HEK293 (cell line): Measurements from ENCODE around the gene NINJ1.

Source experiments
- CTCF ChIA-PET: fragments of 350-600 bp; formaldehyde crosslinking; extraction: SDS; loops from one replicate; lab custom pipeline; 2021; ENCODE audit warnings: antibody characterized with exemption; lab: Yijun Ruan, JAX
- POLR2A ChIA-PET: fragments of 300-600 bp; formaldehyde crosslinking; extraction: SDS; loops from one replicate; lab custom pipeline; 2020; ENCODE audit warnings: antibody characterized with exemption, inconsistent platforms; lab: Yijun Ruan, JAX
- H3K27ac ChIP-seq: fragments of 200-500 bp; sonication (Bioruptor generic); 2 replicates; pipeline ENCODE4 v1.5.1; 2014; ENCODE audit warnings: low read depth, low read length, control low read depth, inconsistent platforms; ENCODE audit errors: extremely low read depth
- H3K36me3 ChIP-seq, 2 experiments: fragments of 200-500 bp in 1 of 2; sonication (Bioruptor generic) in 1 of 2; 1 replicate in 1 of 2; 2 replicates in 1 of 2; pipeline ENCODE4 v1.5.1; 2014 to 2017; ENCODE audit warnings: inconsistent platforms in 2 of 2, low read length in 2 of 2; ENCODE audit not compliant: control insufficient read depth in 2 of 2, insufficient read depth in 1 of 2
- H3K4me1 ChIP-seq: fragments of 200-500 bp; sonication (Bioruptor generic); 2 replicates; pipeline ENCODE4 v1.5.1; 2014; ENCODE audit warnings: mild to moderate bottlenecking, low read length, inconsistent platforms; ENCODE audit not compliant: control insufficient read depth, insufficient read depth
- H3K4me3 ChIP-seq: 2 replicates; pipeline ENCODE4 v1.5.1; 2011; ENCODE audit warnings: low read depth, mild to moderate bottlenecking, control low read depth, low read length, moderate library complexity
- H3K9me3 ChIP-seq: fragments of 200-500 bp; sonication (Bioruptor generic); 2 replicates; pipeline ENCODE4 v1.5.1; 2014; ENCODE audit warnings: low read depth, low read length, inconsistent platforms; ENCODE audit not compliant: control insufficient read depth, insufficient read depth
- KLF1 ChIP-seq: fragments of 450-650 bp; formaldehyde crosslinking; IDR thresholded peaks from 2 replicates; pipeline ENCODE4 v1.5.1; 2016; ENCODE audit warnings: missing biosample characterization, missing genetic modification characterization
- MYNN ChIP-seq: fragments of 450-650 bp; formaldehyde crosslinking; IDR thresholded peaks from 2 replicates; pipeline ENCODE4 v1.5.1; 2016; ENCODE audit warnings: missing biosample characterization, missing genetic modification characterization, borderline replicate concordance
- SCRT1 ChIP-seq: fragments of 450-650 bp; formaldehyde crosslinking; IDR thresholded peaks from 2 replicates; pipeline ENCODE4 v1.5.1; 2016; ENCODE audit warnings: missing biosample characterization, missing genetic modification characterization, borderline replicate concordance
- YY2 ChIP-seq: fragments of 450-650 bp; formaldehyde crosslinking; IDR thresholded peaks from 2 replicates; pipeline ENCODE4 v1.5.1; 2016; ENCODE audit warnings: missing biosample characterization, missing genetic modification characterization
- ZBTB8A ChIP-seq: fragments of 450-650 bp; formaldehyde crosslinking; IDR thresholded peaks from 2 replicates; pipeline ENCODE4 v1.5.1; 2016; ENCODE audit warnings: missing biosample characterization, missing genetic modification characterization
- ZFP37 ChIP-seq: fragments of 450-650 bp; formaldehyde crosslinking; IDR thresholded peaks from 2 replicates; pipeline ENCODE4 v1.5.1; 2016; ENCODE audit warnings: missing biosample characterization, missing genetic modification characterization
- ZNF112 ChIP-seq: fragments of 450-650 bp; formaldehyde crosslinking; IDR thresholded peaks from 2 replicates; pipeline ENCODE4 v1.5.0; 2017; ENCODE audit warnings: missing biosample characterization, missing genetic modification characterization
- ZNF133 ChIP-seq: fragments of 450-650 bp; formaldehyde crosslinking; IDR thresholded peaks from 2 replicates; pipeline ENCODE4 v1.5.1; 2016; ENCODE audit warnings: missing biosample characterization, missing genetic modification characterization
- ZNF148 ChIP-seq: fragments of 450-650 bp; formaldehyde crosslinking; IDR thresholded peaks from 2 replicates; pipeline ENCODE4 v1.5.0; 2017; ENCODE audit warnings: missing biosample characterization, missing genetic modification characterization, borderline replicate concordance
- ZNF157 ChIP-seq: fragments of 450-650 bp; formaldehyde crosslinking; IDR thresholded peaks from 2 replicates; pipeline ENCODE4 v1.5.1; 2016; ENCODE audit warnings: missing biosample characterization, missing genetic modification characterization
- ZNF184 ChIP-seq: fragments of 450-650 bp; IDR thresholded peaks from 2 replicates; pipeline ENCODE4 v1.5.1; 2018; ENCODE audit warnings: missing biosample characterization, mild to moderate bottlenecking, missing genetic modification characterization
- ZNF202 ChIP-seq: fragments of 450-650 bp; formaldehyde crosslinking; IDR thresholded peaks from 2 replicates; pipeline ENCODE4 v1.5.1; 2016; ENCODE audit warnings: missing biosample characterization, missing genetic modification characterization, borderline replicate concordance
- ZNF266 ChIP-seq: fragments of 450-650 bp; formaldehyde crosslinking; IDR thresholded peaks from 2 replicates; pipeline ENCODE4 v1.5.1; 2016; ENCODE audit warnings: missing biosample characterization, missing genetic modification characterization, low read depth
- ZNF302 ChIP-seq: fragments of 450-650 bp; formaldehyde crosslinking; IDR thresholded peaks from 2 replicates; pipeline ENCODE4 v1.5.1; 2016; ENCODE audit warnings: missing biosample characterization, missing genetic modification characterization, low read depth
- ZNF354C ChIP-seq: fragments of 450-650 bp; formaldehyde crosslinking; IDR thresholded peaks from 2 replicates; pipeline ENCODE4 v1.5.1; 2016; ENCODE audit warnings: missing biosample characterization, missing genetic modification characterization, low read depth, borderline replicate concordance
- ZNF48 ChIP-seq: fragments of 450-650 bp; formaldehyde crosslinking; IDR thresholded peaks from 2 replicates; pipeline ENCODE4 v1.5.1; 2016; ENCODE audit warnings: missing biosample characterization, missing genetic modification characterization
- ZNF510 ChIP-seq: fragments of 450-650 bp; formaldehyde crosslinking; IDR thresholded peaks from 2 replicates; pipeline ENCODE4 v1.5.1; 2018; ENCODE audit warnings: mild to moderate bottlenecking, missing genetic modification characterization, missing biosample characterization; ENCODE audit not compliant: insufficient replicate concordance
- ZNF561 ChIP-seq: fragments of 450-650 bp; IDR thresholded peaks from 2 replicates; pipeline ENCODE4 v1.5.1; 2018; ENCODE audit warnings: missing biosample characterization, missing genetic modification characterization, borderline replicate concordance
- ZNF580 ChIP-seq: fragments of 450-650 bp; formaldehyde crosslinking; IDR thresholded peaks from 2 replicates; pipeline ENCODE4 v1.5.1; 2016; ENCODE audit warnings: missing biosample characterization, missing genetic modification characterization
- ZNF701 ChIP-seq: fragments of 450-650 bp; formaldehyde crosslinking; IDR thresholded peaks from 2 replicates; pipeline ENCODE4 v1.5.1; 2016; ENCODE audit warnings: missing biosample characterization, missing genetic modification characterization
- ZNF76 ChIP-seq: fragments of 450-650 bp; formaldehyde crosslinking; IDR thresholded peaks from 2 replicates; pipeline ENCODE4; 2016; ENCODE audit warnings: low read depth, missing biosample characterization, missing genetic modification characterization, borderline replicate concordance
- TF ChIP-seq, protein P1 (sequence below): fragments of 450-650 bp; formaldehyde crosslinking; IDR thresholded peaks from 2 replicates; pipeline ENCODE4 v1.5.1; 2016; ENCODE audit warnings: missing biosample characterization, missing genetic modification characterization
- TF ChIP-seq, protein P2 (sequence below): fragments of 450-650 bp; formaldehyde crosslinking; IDR thresholded peaks from 2 replicates; pipeline ENCODE4 v1.5.1; 2016; ENCODE audit warnings: missing biosample characterization, missing genetic modification characterization

NINJ1 gene

GRCh38 chr9:93183131-93183662 lies 49.1 kb upstream of the NINJ1 start:
- TF ChIP-seq ZNF184 (tag by site-specific recombination) (no peak), SCRT1 (no peak), ZNF510 (tag by site-specific recombination) (no peak), ZNF701 (tag by site-specific recombination) (no peak), MYNN (tag by site-specific recombination) (no peak), ZNF157 (tag by site-specific recombination) (no peak), ZNF48 (tag by site-specific recombination) (no peak), ZFP37 (tag by site-specific recombination) (no peak), ZNF266 (tag by site-specific recombination) (no peak), ZNF76 (tag by site-specific recombination) (no peak), YY2 (tag by site-specific recombination) (no peak), ZNF580 (tag by site-specific recombination) (no peak), ZNF148 (tag by site-specific recombination) (no peak), ZBTB8A (tag by site-specific recombination) (no peak), ZNF202 (tag by site-specific recombination) (no peak)
- TF ChIP-seq, protein P1, sequence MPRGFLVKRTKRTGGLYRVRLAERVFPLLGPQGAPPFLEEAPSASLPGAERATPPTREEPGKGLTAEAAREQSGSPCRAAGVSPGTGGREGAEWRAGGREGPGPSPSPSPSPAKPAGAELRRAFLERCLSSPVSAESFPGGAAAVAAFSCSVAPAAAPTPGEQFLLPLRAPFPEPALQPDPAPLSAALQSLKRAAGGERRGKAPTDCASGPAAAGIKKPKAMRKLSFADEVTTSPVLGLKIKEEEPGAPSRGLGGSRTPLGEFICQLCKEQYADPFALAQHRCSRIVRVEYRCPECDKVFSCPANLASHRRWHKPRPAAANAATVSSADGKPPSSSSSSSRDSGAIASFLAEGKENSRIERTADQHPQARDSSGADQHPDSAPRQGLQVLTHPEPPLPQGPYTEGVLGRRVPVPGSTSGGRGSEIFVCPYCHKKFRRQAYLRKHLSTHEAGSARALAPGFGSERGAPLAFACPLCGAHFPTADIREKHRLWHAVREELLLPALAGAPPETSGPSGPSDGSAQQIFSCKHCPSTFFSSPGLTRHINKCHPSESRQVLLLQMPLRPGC (tag by site-specific recombination) = no peak
- TF ChIP-seq, protein P2, sequence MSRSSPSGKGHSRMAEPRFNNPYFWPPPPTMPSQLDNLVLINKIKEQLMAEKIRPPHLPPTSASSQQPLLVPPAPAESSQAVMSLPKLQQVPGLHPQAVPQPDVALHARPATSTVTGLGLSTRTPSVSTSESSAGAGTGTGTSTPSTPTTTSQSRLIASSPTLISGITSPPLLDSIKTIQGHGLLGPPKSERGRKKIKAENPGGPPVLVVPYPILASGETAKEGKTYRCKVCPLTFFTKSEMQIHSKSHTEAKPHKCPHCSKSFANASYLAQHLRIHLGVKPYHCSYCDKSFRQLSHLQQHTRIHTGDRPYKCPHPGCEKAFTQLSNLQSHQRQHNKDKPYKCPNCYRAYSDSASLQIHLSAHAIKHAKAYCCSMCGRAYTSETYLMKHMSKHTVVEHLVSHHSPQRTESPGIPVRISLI (tag by site-specific recombination) = no peak
- ChIA-PET POLR2A (no interaction called here), CTCF (interaction anchor here (0.5 to 1.0 kb wide), 2 partner anchors 29 to 384 kb away, joined by 3 read pairs; no protein-coding TSS in a partner anchor)
- H3K4me3 ChIP-seq = no peak overlapping the region
- no peak overlapping the region for H3K27ac ChIP-seq
- no peaks in the 10 kb centered on the region for H3K4me1 ChIP-seq
- no peaks in the 10 kb centered on the region for H3K9me3 ChIP-seq
- H3K36me3 ChIP-seq = no peaks in the 10 kb centered on the region

DNA sequence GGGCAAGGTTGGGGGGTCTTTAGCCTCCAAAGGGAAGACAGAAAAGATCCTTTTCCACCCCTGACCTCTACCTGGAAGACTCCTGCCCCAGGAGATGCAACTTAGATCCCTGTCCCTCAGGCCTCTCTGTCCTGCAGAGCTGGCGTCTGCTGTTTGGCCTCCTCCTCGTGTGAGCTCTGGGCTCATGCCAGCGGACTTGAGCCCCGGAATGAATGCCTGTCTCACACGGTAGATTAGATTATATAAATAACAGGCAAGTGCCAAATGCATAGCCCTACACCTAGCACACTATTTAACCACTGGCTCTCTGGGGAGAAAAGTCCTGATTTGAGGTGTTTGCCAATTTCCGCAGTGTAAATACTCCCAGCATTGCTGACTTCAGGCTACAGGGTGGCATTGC lies 48.5 kb upstream of the NINJ1 start:
- no peak overlapping the region for H3K27ac ChIP-seq
- ChIA-PET POLR2A (no interaction called here), CTCF (interaction anchor here (1.0 to 1.3 kb wide), 2 partner anchors 74 to 384 kb away, joined by 3 read pairs; no protein-coding TSS in a partner anchor)
- no peaks in the 10 kb centered on the region for H3K36me3 ChIP-seq
- no peaks in the 10 kb centered on the region for H3K4me1 ChIP-seq
- TF ChIP-seq ZNF302 (tag by site-specific recombination) (no peak), KLF1 (tag by site-specific recombination) (no peak), ZFP37 (tag by site-specific recombination) (no peak), ZNF561 (tag by site-specific recombination) (no peak), ZNF112 (tag by site-specific recombination) (0 out of 2 replicates have a peak, but pooled peaks have one; percentile 23), ZNF354C (tag by site-specific recombination) (no peak), ZNF133 (tag by site-specific recombination) (no peak)
- TF ChIP-seq, all 188 proteins: peak for 1
- no peak overlapping the region for H3K4me3 ChIP-seq
- H3K9me3 ChIP-seq = no peaks in the 10 kb centered on the region
